Activated CD8-positive, alpha-beta memory T cell treated with anti-CD3 and anti-CD28 coated beads for 24 hours (primary cell): Measurements from ENCODE around the gene PLPP7.
"Not testable (repeated sequence)": the region's sequence is repeated elsewhere in the genome, so short reads cannot be mapped to it uniquely, and the experiment has no call there.

ENCODE experiments used
- DNase-seq: peaks from one replicate; pipeline ENCODE4 v3.0.0-alpha.2; 2020

Gene PLPP7

DNA sequence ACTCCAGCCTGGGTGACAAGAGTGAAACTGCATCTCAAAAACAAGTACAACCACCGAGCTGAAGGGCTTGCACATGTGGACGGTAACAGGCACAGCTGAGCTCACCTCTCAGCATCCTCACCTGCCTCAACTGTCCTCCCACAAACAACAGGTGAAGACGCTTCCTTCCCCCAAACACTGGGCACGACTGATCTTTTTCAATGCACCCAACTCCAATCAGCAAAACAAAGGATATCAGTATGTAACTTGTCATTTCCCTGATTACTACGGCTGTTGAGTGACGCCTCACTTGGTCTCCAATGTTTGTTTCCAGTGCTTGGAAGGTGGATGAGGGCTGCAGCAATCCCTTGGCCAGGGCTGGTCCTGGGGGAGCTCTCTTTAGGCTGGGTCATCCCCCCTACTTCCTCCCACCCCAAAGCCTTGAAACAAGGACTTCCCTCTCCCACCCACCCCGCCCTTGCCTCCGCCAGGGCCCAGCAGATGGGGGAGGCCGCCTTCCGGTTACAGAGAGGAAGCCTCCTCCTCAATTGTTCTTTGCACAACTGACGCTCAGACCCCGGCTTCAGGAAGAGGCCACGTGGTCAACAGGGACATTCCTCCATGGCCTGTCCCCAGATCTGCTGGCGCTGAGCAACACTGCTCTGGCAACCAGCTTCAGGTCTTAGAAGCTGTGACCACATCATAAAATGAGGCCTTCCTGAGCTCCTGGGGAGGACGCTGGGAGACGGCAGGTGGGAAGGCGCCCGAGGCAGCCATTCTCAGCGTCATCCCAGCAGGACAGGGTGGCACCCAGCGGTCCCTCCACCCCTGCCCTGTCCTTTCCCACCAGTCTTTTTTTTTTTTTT, 19.1 kb upstream of the PLPP7 start:
- DNase-seq, result peak; percentile 82

DNA sequence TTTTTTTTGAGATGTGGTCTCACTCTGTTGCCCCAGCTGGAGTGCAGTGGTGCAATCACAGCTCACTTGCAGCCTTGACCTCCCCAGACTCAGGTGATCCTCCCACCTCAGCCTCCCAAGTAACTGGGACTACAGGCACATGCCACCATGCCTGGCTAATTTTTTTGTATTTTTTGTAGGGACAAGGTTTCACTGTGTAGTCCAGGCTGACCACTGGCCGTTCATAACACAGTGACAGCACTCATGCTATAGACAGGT, 18.6 kb upstream of the PLPP7 start:
- DNase-seq, result not testable (repeated sequence)

DNA sequence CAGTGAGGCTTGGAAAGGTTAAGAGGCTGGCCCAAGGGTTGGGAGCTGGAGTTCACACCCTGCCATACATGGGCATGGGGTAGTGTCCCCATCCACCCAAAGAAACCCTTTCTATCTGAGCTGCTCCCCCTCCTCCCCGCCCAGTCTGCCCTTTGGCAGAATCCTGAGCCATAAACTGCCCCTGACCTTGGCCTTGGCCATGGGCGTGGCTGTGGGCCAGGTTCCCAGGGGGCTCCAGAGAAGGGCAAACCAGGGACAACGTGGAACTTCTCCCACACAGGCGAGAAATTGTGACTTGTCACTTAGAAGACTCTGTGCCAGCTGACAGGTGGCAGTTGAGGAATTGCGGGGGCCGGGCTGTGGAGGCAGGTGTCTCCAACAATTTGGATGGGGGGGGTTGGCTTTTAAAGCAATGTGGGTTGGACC, 18.0 kb upstream of the PLPP7 start:
- no peak for DNase-seq

DNA sequence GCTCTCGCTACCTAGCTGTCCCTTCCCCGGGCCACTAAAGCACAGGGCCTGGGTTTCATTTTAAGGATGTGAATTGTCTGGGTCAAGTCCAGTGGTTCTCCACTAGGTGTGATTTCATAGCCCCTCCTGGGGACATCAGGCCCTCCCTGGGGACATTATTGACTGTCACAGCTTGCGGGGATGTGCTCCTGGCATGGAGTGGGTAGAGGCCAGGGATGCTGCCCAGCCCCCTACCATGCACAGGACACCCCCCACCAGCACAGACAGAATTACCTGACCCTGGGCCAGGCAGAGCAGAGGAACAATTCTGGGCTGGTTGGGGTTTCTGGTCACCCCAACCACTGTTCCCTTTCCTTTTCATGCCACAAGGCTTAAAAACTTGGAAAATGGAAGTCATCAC, 17.3 kb upstream of the PLPP7 start:
- DNase-seq, result no peak

DNA sequence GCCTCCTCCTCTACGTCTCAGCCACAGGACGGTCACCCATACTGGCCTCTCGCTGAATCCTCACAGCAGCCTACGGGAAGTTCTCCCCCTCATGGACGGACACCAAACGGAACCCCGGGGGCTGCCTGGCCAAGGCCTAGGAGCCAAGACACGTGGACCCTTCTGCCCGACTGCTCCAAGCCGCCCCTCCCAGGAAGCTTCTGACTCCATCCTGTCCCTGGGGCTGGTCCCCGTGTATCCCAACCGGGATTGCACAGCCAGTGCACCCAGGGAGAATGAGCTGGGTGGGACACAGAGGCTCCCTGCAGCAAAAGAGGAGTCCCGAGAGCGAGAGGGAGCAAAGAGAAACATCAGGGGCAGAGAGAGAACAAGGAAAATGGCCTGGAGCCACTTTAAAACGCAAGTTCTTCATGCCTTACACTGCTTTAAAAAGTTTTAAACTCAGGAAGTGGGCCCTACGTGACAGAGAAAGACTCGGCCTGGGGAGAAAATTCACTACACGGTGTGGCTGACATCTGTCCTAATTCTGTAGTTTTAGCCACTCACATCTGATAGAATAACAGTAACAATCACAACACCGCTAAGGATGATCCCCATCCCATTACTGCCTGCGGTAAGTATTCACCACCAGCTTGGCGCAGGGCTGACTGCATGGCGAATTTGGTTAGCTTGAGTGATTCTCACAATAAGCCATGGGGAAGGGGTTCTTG, 16.2 kb upstream of the PLPP7 start:
- DNase-seq, result peak; percentile 81

DNA sequence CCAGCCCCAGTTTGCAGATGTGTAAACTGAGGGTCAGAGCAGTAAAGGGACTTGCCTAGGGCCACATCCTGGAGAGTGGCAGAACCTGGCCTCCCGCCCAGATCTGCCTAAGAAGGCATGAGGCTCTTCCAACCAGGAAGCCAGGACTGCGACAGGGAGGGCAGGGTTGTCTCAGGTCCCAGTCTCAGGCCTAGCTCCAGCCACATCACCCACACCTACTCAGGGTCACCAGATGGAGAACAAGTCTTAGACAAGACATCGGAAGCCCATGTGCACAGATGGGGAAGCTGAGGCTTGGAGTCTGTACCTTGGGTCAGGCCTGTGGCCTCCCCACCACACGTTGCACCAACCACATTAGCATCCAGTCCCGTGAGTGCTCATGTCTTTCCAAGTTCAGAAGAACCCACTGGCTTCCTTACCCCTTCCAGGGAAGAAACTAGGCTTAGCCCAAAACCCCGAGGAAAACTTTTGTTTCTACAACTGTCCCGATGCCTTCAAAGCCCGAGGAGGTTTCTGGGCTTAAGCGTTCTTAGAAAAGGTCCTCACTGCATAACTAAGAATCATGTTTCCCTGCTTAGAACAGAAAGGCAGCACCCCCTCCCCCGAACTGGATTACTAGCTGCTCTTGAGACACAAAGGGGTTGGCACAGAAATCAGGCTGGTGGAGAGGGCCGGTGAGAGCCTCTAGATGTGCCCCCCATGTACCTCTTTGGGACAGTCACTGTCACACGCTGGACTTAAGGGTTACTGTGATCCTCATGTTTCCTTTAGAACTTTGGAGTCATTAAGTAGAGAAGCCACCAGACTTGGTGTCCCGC, 15.5 kb upstream of the PLPP7 start:
- DNase-seq, result peak; percentile 79

DNA sequence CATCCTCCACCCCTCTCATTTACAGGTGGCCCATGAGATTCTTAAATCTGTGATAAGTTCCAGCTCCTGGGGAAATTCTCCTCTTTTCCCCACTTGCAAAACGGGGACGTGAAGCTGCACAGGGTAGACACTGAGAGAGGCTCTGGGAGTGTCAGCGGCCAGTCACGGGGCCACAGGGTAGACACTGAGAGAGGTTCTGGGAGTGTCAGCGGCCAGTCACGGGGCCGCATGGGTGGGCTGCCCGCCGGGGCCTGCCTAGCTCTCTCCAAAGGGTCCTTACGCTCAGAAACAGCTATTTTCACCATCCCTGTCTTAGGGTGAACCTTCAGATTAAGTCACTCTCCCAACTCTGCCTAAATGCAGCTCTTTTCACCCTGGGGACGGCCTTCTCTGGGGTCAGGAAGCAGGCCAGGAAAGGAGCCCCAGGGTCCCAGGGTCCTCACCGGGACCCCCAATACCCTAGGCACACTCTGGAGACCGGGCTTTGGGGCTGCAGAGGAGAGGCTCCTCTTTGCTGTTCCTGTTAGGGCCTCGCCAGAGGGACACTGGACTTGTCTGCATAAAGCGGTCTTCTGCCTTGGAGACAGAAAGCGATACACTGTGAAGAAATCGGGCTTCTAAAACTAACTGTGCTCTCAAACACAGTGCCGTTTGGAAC, 14.7 kb upstream of the PLPP7 start:
- peak; percentile 74 for DNase-seq

DNA sequence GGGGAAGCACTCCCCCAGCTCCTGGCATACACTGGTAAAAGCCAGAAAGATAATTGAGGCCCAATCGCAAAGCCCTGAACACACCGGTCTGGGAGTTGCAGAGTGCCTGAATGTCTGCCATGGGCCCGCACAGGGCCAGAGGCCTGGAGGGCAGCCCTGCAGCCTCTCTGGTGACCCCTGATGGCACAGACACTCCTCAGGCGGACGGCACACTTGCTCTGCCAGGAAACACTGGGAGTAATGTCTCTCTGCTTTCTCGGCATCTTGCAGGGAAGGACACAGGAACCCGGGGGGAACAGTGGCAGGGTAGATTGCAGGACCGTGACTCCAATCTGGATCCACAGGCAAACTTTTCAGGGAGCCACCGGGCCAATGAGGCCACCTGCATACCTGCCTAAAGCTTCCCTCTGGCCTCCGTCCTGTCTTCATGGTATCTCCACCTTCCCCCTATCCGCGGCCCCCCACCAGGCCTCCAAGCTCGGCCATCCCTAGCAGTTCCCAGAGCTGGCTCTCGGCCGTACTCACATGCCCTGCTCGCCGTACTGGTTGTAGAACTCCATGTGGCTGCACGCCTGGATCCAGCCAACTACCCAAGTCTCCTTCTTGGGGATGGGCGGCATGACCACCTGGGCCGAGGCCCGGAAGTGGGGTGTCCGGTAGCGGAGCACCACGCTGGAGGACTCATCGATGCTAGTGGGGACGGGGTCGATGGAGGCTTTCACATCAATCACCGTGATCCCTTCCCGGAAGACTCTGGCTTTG, 14.0 kb upstream of the PLPP7 start:
- DNase-seq, result peak; percentile 79

DNA sequence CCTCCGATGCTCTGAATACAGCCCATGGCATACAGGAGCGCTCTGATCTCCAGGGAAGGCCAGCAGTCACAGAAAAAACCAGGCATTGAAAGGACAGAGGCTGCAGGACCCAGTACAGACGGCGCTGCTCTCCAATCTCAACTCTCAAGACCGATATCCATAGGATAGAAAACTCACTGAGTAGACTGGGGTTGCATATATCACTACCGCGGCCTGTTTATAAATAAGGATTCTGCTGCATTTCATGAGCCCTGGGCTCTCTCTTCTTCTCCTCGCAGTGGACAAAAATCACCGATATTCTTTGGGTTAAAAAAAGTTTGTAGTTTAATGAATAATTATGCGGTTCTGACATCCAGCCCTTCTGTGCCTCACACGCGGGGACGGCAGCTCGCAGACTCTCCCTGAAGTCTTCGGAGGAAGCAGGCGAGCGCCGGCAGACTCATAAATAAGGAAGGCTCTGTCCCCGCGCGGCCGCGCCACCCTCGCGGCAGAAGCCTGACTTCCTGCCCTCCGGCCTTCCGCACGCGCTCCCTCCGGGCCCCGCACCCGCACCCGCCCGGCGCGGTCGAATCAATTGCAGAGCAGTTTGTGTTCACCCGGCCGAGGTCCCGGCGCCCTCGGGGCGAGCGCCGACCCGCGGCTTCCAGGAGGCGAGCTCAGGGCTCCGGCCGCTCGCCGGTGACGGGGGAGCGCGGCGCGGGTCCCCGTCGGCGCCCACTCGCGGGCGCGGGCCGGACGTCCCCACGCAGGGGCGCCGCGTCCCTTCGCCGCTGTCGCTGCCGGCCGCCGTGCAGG, 13.2 kb upstream of the PLPP7 start, which contains the start of gene FAM78A:
Gene FAM78A, minus strand, starts transcription at position 417 of the 795 bp plus-strand sequence. Its CDS starts 331 bp downstream, at position 86.
- DNase-seq, result peak; percentile 81

DNA sequence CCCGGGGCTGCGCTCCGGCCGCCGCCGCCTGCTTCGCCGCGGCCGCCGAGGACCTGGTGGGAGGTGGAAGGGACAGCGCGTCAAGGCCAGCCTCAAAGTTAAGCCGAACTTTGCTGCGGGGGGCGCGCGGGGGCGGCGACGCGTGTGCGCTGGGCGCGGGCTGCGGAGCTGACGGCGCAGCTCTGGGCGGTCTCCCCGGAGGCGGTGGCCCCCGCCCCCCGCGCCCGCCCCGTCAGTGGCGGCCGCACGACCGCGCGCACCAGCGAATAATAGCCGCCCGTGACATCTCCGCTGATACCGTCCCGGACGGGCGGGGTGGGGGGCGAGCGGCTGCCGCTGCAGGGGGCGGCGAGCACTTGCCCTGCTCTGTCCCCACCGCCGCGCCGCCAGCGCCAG, 12.6 kb upstream of the PLPP7 start:
- DNase-seq, result no peak

DNA sequence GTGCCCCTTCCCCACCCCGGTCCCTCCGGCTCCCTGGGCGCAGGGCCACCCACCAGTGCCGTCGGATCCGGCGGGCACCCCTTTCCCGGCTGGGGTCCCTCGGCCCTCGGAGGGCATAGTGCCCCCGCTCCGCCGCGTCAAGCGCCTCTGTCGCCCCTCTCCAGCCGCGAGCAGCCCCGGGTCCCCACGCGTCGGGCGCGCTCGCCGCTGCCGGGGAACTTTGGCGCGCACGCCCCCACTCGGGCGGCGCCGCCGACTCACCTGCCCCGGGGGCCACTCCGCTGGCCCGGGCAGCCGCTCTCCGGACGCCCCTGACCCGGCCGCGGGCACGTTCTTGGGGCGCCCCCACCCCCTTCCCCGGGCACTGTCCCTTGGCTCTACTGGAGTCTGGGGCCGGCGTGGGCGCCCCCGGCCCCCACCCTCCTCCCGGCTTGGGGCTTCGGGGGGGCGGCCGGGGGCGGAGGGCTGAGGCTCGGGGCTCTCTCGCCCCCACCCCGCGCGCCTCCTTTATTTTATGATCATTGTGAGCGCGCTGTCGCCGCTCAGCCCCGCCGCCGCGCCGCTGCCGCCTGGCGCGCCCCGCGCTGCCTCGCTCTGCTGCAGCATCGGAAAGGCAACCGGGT, 12.1 kb upstream of the PLPP7 start:
- DNase-seq, result peak; percentile 79

DNA sequence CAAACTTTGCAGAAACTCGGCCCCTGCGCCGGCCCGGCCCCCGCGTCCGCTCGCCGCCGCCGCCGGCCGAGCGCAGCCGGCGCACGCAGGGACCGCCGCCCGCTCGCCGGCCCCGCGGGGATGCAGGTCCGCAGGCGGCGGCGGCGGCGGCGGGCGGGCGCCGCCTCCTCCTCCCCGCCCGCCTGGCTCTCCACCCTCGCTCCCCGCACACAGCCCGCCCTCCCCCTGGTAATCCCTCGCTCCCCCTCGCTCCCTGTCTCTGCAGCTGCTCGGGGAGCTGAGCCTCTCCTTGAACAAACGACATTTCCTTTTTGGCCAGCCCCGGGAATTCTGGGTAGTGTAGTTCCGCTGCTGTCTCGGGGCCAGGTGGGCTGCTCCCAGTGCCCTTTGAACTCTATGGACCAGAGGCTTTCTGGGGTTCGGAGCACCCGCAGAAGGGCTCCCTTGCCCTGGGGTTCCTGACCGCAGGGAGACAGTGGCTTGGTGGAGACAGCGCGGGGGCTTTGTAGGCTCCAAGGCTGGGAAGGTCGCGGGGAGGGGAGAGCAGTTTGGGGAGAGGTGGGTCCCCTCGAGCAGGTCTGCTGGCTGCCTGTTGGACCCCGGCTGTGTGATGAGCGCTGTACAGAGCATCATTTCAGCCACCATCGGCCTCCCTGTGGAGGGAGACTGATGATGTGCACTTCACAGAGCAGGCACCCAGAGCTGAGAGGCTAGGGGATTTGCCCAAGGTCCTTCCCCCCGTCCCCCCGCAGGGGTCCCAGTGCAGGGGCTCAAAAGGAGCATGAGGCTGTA, 11.4 kb upstream of the PLPP7 start:
- DNase-seq, result peak; percentile 84

DNA sequence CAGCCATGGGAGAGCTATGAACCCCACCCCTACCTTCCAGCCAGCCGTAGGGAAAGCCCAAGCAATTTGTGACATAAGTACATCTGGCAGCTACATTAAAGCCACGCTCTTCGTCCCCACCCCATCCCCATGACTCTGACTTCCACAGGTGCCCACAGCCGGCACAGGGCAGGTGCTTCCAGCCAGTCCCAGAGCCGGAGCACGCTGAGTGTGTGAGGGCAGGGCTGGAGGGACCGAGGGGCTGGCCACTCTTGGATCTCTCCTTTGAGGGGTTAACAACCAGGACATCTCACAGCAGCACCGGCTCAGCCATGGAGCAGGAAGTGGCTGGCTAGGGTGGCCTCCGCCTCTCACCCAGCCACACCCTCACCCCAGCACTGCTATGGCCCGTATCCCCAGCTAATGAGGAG, 10.8 kb upstream of the PLPP7 start:
- peak; percentile 73 for DNase-seq

DNA sequence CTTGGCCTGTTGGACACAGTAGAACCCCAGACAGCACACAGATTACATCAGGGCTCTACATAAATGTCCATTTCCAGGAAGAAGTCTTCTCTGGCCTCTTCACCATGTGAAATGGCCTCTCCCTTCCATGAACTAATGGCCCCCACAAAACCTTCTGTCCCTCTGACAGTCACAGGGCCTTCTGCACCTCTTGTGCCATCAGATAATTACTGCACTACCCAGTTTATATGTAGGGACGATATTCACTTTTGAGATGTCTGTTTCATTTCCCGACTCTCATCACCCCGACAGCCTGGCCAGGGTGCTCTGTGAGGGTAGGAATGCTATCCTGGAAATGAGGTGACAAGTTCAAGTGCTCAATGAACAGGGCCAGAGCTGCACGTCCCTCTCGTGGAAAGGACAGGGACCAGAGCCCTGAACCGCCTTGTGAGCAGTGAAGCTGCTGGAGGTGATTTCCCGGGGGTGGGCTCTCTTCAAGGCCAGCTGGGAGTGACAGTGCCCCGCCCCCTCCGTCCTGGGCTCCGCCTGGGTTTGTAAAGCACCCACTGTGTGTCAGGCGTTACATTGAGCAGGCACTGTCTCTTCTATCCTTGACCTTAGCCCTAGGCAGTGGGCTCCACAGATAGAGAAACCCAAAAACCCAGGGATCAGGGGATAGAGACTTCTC, 10.2 kb upstream of the PLPP7 start:
- DNase-seq, result no peak

DNA sequence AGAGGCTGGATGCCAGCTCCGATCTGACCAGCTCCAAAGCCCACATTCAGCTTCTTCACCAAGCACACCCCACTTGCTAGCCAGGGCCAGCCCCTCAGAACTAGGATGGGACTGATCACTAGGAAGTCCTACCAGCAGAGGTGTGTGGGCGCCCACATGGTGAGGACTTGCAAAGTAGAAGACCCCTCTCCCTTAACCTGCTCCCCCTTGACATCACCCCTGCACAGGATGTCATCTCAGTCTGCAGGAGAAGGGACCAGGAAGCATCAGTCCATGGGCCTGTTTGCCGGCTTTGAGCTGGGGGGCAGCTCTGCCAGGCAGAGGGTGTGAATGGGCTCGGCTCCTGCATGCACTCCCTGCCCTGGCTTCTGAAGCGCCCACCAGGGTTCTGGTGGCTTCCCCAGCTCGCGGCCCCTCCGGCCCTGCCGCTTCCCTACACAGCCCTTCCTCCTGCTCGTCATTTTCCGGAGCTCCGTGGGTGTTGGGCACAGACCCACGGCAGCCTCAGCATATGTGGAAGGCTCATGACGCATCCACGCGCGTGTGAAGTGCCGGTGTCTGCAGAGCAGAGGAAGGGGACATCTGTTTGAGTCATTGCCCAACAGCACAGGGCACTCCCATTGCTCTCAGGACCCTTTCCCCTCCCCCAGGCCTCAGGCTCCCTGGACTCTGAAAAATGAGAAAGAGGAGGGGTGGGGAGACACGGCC, 9.5 kb upstream of the PLPP7 start:
- DNase-seq, result no peak

DNA sequence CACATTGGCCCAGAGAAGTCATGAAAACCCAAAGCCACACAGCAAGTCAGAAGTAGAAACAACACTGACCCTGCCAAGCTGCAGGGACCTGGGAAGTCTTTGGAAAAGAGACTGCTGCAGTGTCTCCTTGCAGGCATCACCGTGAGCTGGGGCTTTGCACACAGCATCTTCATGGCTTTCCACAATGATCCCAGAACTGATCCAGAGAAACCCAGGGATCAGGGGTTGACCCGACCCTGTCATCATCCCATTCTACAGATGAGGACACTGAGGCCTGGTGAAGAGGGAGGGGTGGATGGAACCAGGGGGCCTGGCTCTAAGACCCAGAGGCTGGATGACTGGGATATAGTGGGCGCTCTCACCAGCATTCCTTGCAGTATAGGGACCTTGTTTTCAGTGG, 8.9 kb upstream of the PLPP7 start:
- no peak for DNase-seq

DNA sequence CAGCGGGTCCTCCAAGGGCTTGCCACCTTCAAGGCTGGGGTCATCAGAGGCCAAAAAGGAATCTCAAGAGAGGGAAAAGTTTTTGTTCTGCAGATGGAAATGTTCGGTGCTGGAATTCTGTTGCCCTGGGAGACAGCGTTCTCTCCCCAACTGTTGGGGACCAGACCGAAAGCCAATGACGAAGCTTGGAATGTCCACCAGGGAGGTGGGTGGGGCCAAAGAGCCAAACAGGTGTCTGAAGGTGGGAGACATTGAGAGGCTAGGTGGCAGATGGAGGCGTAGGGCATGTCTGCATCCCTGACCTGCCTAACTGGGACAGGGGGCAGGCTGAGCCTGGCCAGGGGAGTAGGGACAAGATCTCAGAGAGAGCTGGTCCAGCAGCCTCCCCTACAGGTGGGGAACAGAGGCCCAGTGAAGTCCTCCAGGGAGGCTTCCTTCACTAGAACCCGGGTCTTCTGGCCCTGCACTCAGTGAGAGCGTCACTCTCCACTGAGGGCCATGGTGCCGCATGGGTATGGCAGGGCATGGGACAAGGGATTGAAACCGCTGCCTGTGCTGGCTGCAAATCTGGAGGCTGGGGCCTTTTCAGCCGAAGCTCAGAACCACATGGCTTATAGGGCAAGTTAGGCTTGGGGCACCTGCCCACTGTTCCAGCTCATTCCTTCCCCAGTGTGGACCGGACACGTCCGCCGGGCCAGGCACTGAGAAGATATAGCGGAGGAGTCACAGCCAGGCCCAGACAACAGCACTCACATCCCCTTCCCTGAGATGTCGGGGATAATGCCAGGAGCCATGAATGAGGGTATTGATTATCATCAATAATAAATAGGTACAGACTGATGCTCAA, 8.2 kb upstream of the PLPP7 start:
- DNase-seq, result no peak

DNA sequence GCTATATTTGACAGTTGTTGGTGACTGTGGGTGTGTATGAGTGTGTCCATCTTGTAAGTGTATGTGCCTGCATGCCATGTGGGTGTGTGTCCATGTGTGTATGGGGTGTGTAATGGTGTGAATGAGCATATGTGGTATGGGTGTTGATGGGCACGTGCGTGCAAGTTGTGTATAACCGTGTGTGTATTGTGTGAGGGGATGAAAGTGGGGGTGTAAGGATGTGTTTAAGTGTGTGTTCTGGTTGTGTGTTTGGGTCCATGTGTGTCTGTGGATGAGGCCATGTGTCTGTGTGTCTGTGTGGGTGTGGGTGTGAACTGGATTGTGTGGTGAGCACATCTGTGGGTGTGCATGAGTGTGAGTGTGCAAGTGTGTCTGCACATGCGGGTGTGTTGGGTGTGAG, 7.3 kb upstream of the PLPP7 start:
- no peak for DNase-seq
